Skeletal muscle tissue (tissue), 4 donors: ENCODE data around the gene CTNNBIP1. TPM values are rescaled to one million over a fixed set of nuclear protein-coding genes. Genes with fewer than 3 reads are reported as not detected.
A peak's percentile ranks its signal among the peaks of the same experiment; 100 is the strongest.

ENCODE experiments used
- H3K27ac ChIP-seq: one replicate; pipeline ENCODE4 v1.7.0; 2013; ENCODE audit warnings: mild to moderate bottlenecking, low read depth, low read length, inconsistent platforms
- H3K27me3 ChIP-seq, 3 donors: one replicate each; pipeline ENCODE4 v1.7.0; 2013; ENCODE audit warnings: low read length in 3 of 3; ENCODE audit not compliant: control insufficient read depth in 3 of 3, insufficient read depth in 3 of 3
- H3K36me3 ChIP-seq, 3 donors: one replicate each; pipeline ENCODE4 v1.7.0; 2013; ENCODE audit warnings: low read length in 3 of 3; ENCODE audit not compliant: control insufficient read depth in 3 of 3, insufficient read depth in 3 of 3
- H3K4me1 ChIP-seq, 3 donors: one replicate each; pipeline ENCODE4 v1.7.0; 2013; ENCODE audit warnings: low read length in 3 of 3, mild to moderate bottlenecking in 3 of 3; ENCODE audit not compliant: control insufficient read depth in 3 of 3, insufficient read depth in 3 of 3
- H3K4me3 ChIP-seq, 3 donors: one replicate each; pipeline ENCODE4 v1.7.0; 2013; ENCODE audit warnings: low read length in 3 of 3
- H3K9ac ChIP-seq, 3 donors: one replicate each; pipeline ENCODE4 v1.7.0; 2013; ENCODE audit warnings: low read length in 3 of 3, mild to moderate bottlenecking in 3 of 3, moderate library complexity in 2 of 3, low read depth in 1 of 3
- H3K9me3 ChIP-seq, 3 donors: one replicate each; pipeline ENCODE4 v1.7.0; 2013; ENCODE audit warnings: low read length in 3 of 3; ENCODE audit not compliant: control insufficient read depth in 3 of 3
- total RNA-seq: library from RNA; depleted of rRNA; stranded (reverse); fragments of >200 nt; gene quantifications from one replicate; pipeline ENCODE4 v1.2.3, GENCODE V29; 2014
- donor health status: Osteomylitis.

The CTNNBIP1 gene
- total RNA-seq, 1 donor from 2014 or later, result 32.4 TPM

DNA sequence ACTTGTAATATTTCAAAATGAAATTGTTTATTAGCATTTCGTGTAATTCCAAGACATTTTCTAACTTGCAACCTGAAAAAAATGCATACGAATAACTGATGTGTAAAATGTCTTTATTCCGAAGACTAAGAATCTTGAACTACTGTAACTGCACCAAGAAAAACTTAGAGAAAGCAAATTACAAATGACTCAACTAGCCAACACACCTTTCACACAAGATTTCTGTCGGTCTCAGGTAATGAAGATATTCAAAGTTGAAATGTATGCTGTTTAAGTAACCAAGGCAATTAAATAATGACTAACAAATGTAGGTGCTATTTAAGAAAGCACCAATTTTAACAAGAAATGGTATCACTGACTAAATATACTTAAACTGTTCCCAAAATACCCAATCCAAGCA is 88.4 kb downstream of the CTNNBIP1 start:
- H3K9me3 ChIP-seq, result no peaks in the 10 kb centered on the region
- no peaks in the 10 kb centered on the region for H3K27me3 ChIP-seq
- H3K9ac ChIP-seq, result peak overlapping the region in 1 of 3 donors; percentile 77
- no peak overlapping the region for H3K4me3 ChIP-seq
- no peaks in the 10 kb centered on the region for H3K36me3 ChIP-seq
- H3K27ac ChIP-seq, result no peak overlapping the region
- H3K4me1 ChIP-seq, result peaks cover 24 to 30% (median 27%) of the 10 kb centered on the region in 3 donors

GRCh38 chr1:9820521-9820920 is 89.5 kb downstream of the CTNNBIP1 start:
- Histone ChIP-seq H3K27me3 (no peaks in the 10 kb centered on the region), H3K4me1 (peaks cover 22 to 28% (median 25%) of the 10 kb centered on the region in 3 donors), H3K27ac (no peak overlapping the region), H3K4me3 (no peak overlapping the region), H3K36me3 (no peaks in the 10 kb centered on the region), H3K9ac (no peak overlapping the region), H3K9me3 (no peaks in the 10 kb centered on the region)

DNA sequence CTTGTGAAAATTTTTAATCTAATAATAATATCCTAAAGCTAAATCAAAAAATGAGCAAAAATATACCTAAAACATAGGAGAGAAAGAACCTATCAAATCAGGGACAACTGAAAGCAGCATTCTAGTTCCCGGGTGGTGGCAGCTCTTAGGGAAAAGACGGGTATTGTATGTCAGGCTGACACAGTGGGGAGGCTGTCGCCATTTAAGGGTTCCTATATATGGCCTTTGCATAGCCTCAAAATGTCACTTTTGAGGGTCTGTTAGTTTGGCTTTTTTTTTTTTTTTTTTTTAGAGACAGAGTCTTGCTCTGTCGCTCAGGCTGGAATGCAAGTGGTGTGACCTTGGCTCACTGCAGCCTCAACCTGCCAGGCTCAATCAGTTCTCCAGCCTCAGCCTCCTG is 92.3 kb downstream of the CTNNBIP1 start:
- no peak overlapping the region for H3K27ac ChIP-seq
- no peak overlapping the region for H3K4me3 ChIP-seq
- H3K4me1 ChIP-seq, result peaks cover 8 to 14% (median 11%) of the 10 kb centered on the region in 3 donors
- H3K9ac ChIP-seq, result no peak overlapping the region
- no peaks in the 10 kb centered on the region for H3K27me3 ChIP-seq
- no peaks in the 10 kb centered on the region for H3K9me3 ChIP-seq
- no peaks in the 10 kb centered on the region for H3K36me3 ChIP-seq

GRCh38 chr1:9816199-9816598 is 93.9 kb downstream of the CTNNBIP1 start:
- H3K9ac ChIP-seq, result no peak overlapping the region
- H3K27me3 ChIP-seq, result no peaks in the 10 kb centered on the region
- H3K27ac ChIP-seq, result no peak overlapping the region
- H3K9me3 ChIP-seq, result no peaks in the 10 kb centered on the region
- H3K4me1 ChIP-seq, result peaks cover 0 to 4% (median 0%) of the 10 kb centered on the region in 3 donors
- no peaks in the 10 kb centered on the region for H3K36me3 ChIP-seq
- H3K4me3 ChIP-seq, result no peak overlapping the region

DNA sequence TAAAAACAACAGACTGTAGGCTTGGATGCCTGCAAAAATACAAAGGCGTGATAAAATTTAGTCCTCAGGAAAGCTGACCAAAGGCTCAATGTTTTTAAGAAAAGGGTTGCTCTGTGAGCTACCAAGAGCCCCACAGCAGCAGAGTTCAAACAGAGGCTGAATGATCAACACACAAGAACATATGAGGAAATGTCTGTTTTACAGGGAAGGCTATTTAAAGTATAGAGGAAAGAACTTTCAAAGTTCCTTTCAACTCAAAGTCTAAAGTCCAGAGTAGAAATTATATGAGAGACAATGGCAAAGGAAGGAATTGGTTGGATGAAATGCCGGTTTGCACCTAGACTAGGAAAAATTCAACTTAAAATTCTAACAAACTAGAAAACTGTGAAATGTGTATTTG is 94.9 kb downstream of the CTNNBIP1 start:
- H3K36me3 ChIP-seq, result no peaks in the 10 kb centered on the region
- no peak overlapping the region for H3K4me3 ChIP-seq
- no peaks in the 10 kb centered on the region for H3K9me3 ChIP-seq
- no peaks in the 10 kb centered on the region for H3K27me3 ChIP-seq
- H3K27ac ChIP-seq, result no peak overlapping the region
- no peak overlapping the region for H3K9ac ChIP-seq
- peaks cover 0 to 4% (median 0%) of the 10 kb centered on the region in 3 donors for H3K4me1 ChIP-seq

GRCh38 chr1:9814619-9815018 is 95.5 kb downstream of the CTNNBIP1 start:
- Histone ChIP-seq H3K36me3 (no peaks in the 10 kb centered on the region), H3K27ac (no peak overlapping the region), H3K4me3 (no peak overlapping the region), H3K27me3 (no peaks in the 10 kb centered on the region), H3K9me3 (no peaks in the 10 kb centered on the region), H3K9ac (no peak overlapping the region), H3K4me1 (peaks cover 0 to 4% (median 0%) of the 10 kb centered on the region in 3 donors)

GRCh38 chr1:9811239-9811966 is 98.7 kb downstream of the CTNNBIP1 start:
- H3K9me3 ChIP-seq, result no peaks in the 10 kb centered on the region
- no peak overlapping the region for H3K4me3 ChIP-seq
- peaks cover 0 to 2% (median 0%) of the 10 kb centered on the region in 3 donors for H3K36me3 ChIP-seq
- no peak overlapping the region for H3K27ac ChIP-seq
- peaks cover 0 to 4% (median 4%) of the 10 kb centered on the region in 3 donors for H3K4me1 ChIP-seq
- H3K9ac ChIP-seq, result no peak overlapping the region
- no peaks in the 10 kb centered on the region for H3K27me3 ChIP-seq

DNA sequence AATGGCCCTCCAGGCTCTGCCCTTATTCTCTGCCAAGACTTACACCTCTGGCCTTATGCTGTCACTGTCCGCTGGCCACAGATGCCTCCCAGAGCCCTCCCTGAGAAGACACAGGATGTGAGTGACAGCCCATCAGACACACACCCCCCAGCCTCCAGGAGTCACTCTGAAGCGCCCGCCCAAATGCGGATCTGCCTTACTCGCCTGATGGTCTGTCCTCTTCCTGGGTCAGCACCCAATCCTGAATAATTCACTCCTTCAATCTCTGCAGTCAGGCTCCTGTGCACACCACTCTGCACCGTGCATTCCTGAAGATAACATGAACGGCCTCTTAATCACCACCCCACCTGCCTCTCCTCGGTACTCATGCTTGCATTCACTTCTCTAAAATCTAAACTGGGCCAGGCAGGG is 101.0 kb downstream of the CTNNBIP1 start:
- Histone ChIP-seq H3K27ac (no peak overlapping the region), H3K4me3 (no peak overlapping the region), H3K36me3 (peaks cover 0 to 2% (median 0%) of the 10 kb centered on the region in 3 donors), H3K9me3 (no peaks in the 10 kb centered on the region), H3K9ac (no peak overlapping the region), H3K4me1 (peaks cover 0 to 4% (median 0%) of the 10 kb centered on the region in 3 donors), H3K27me3 (no peaks in the 10 kb centered on the region)

DNA sequence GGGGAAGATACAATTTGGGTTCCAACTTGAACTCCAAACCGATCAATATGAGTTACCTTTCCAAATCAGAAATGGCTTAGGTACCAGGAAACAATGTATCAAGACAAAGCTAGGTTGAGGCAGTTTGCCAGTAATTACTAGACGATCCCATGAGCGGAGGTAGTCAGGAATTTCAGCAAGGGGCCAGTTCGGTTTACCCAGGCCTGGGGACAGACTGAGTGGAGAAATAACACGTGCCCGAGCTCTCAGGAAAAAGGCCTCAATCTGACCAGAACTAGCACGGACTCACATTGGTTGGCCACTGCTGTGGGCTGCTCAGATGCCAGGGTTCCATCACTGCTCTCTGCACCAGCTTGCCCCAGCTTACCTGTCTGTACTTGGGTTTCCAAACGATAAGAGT is 101.6 kb downstream of the CTNNBIP1 start:
- Histone ChIP-seq H3K27me3 (no peaks in the 10 kb centered on the region), H3K9me3 (no peaks in the 10 kb centered on the region), H3K4me3 (no peak overlapping the region), H3K27ac (no peak overlapping the region), H3K4me1 (peaks cover 0 to 4% (median 0%) of the 10 kb centered on the region in 3 donors), H3K9ac (no peak overlapping the region), H3K36me3 (peaks cover 0 to 2% (median 0%) of the 10 kb centered on the region in 3 donors)

- H3K27ac ChIP-seq, result no peak overlapping the region
- peaks cover 0 to 2% (median 0%) of the 10 kb centered on the region in 3 donors for H3K36me3 ChIP-seq
- no peak overlapping the region for H3K9ac ChIP-seq
- H3K27me3 ChIP-seq, result no peaks in the 10 kb centered on the region
- no peak overlapping the region for H3K4me3 ChIP-seq
- H3K9me3 ChIP-seq, result no peaks in the 10 kb centered on the region
- H3K4me1 ChIP-seq, result peaks cover 0 to 4% (median 0%) of the 10 kb centered on the region in 3 donors
Observed at GRCh38 chr1:9807541-9807940, 102.5 kb downstream of the CTNNBIP1 start.
